NCI-H510A (cell line): ENCODE measurements around the gene ARRDC1.

Experiments
- DNase-seq: peaks from one replicate; lab custom pipeline; 2025; lab: John Stamatoyannopoulos, UW

ARRDC1 gene

DNA sequence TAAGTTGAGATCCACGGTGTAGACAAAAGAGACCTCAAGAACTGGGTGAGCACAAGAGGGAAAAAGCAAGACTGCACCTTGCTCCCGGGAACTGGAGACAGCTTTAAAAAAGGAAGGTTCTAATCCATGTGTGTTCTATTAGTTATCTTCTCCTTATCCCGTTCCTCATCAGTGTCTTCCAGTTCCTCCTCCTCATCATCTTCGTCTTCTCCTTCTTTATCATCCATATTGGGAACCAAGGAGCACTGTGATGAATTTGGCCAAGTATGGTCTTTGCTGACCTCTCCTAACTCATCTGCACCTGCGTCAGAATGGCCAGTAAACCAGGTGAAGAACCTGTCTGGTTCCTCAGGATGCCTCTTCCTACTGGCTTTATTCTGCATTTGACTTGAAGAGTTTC, 35.4 kb downstream of the ARRDC1 start:
- no peak for DNase-seq

DNA sequence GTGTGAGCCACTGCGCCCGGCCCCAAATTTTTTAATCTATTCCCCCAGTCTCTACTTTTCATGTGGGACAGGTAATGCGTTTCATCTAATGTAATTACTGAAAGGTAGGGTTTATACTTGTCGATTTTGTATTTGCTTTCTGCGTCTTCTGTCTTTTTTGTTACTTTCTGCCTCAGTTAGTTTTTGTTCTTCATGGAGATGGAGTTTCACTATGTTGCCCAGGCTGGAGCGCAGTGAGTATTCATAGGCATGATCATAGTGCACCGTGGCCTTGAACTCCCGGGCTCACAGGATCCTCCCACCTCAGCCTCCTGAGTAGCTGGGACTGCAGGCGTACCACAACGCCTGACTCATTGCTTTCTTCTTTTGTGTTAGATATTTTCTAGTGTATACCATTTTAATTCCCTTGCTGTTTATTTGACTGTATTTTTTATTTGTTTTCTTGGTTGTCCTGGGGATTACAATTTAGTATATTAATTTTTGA, 36.7 kb downstream of the ARRDC1 start:
- DNase-seq = no peak

DNA sequence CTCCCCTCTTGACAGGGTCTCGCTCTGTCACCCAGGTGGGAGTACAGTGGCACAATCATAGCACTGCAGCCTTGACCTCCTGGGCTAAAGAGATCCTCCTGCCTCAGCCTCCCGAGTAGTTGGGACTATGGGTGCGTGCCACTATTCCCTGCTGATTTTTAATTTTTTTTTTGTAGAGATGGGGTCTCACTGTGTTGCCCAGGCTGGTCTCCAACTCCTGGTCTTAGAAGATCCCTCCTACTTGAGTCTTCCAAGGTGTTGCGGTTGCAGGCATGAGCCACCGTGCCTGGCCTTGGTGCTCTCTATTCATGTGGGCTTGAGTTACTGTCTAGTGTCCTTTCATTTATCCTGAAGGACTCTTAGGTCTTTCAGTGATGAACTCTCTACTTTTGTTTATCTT, 37.4 kb downstream of the ARRDC1 start:
- no peak for DNase-seq

DNA sequence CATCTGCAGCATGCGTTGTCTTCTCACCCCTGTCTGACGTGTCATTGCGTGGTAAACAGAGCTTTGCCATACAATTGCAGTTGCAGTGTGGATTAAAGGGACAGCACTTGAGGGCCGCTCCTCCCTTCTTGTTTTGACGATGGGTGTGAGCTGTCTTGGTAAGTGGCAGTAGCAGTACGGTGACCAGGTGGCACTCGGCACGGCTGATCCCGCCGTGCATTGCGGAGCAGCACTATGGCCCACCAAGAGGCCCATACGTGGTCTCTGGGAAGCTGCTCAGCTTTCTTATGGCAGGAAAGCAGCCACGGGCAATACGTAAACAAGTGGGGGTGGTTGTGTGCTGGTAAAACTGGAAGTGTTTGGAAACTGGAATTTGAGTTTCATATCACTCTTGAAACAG, 38.4 kb downstream of the ARRDC1 start:
- DNase-seq = no peak

DNA sequence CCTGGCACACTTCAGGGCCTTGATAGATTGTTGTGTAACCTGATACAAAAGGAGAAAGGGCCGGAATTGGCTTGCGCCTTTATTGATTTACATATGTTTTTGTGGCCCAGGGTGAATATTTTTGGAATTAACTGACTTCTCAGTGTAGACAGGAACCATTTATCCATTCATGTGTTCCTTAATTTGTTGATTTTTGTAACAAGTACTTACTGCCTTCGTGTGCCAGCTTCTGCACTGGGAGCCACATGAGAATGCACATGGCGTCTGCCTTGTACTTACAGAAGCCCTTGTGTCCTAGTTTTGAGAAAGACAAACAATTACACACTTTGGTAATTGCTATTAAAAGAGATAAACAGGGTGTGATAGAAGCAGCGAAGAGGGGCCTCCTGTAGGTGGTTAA, 39.7 kb downstream of the ARRDC1 start:
- no peak for DNase-seq

DNA sequence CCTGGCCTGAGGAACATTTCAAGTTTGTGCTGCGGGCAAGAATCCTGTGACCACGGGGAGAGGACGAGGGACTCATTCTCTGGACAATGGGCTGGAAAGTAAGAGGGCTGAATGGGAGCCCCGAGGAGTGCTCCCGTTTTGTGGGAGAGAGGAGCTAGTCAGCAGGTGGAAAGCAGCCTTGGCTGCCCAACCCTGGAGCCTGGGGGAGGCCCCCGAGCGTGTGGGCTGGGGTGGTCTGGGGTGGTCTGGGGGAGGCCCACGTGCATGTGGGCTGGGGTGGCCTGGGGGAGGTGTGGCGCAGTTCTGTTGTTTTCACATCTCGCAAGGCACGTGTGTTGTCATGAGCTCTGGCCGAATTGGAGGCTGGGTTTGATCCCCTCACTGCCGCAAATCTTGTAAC, 40.9 kb downstream of the ARRDC1 start:
- no peak for DNase-seq

DNA sequence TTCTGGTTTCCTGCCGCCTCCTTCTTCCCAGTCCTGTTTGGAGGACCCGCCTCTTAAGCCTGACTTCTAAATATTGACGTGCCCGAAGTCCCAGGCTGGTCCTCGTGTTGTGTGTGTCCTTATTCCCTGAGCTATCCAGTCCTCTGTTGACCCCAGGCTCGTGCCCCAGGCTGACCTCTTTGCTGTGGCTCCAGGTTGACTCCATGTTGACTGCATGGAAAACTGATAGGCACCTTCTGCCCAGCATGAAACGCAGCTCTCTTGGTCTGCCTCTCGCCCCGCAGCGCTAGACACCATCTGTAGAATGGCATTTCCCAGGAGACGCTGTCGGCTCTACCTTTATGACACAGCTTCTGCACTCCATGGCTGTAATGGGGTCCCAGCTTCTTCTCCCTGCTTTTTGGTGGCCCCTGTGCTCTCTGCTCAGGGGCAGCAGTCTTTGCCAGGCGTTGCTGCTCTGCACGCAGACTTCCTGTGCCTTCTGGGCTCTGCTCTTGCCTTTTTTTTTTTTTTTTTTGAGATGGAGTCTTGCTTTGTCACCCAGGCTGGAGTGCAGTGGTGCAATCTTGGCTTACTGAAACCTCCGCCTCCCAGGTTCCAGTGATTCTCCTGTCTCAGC, 41.7 kb downstream of the ARRDC1 start:
- no peak for DNase-seq

DNA sequence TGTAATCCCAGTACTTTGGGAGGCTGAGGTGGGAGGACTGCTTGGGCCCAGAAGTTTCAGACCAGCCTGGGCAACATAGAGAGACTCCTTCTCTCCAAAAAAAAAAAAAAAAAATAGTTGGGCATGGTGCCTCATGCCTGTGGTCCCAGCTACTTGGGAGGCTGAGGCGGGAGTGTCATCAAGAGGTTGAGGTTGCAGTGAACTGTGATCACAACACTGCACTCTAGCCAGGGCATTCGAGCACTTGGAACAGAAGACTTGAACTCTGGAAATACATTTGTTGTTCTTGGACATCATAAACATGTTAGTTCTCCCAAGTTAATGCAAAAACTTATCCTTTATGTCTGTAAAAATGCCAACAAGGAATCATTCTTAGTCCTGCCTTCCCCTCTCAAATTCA, 42.9 kb downstream of the ARRDC1 start:
- no peak for DNase-seq

DNA sequence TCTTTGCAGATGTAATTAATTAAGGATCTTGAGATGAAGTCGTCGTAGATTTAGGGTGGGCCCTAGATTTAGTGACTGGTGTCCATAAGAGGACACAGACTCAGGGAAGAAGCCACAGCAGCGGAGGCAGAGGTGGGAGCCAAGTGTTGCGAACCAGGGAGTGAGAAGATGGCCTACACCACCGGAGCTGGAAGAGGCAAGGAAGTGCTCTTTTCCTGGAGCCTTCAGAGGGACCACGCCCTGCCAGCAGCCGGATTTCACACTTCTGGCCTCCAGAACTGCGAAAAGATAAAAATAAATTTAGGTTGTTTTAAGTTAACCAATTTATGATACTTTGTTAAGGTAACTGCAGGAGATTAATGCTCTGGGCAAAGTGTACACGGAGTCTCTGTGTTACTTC, 44.1 kb downstream of the ARRDC1 start:
- DNase-seq = no peak

DNA sequence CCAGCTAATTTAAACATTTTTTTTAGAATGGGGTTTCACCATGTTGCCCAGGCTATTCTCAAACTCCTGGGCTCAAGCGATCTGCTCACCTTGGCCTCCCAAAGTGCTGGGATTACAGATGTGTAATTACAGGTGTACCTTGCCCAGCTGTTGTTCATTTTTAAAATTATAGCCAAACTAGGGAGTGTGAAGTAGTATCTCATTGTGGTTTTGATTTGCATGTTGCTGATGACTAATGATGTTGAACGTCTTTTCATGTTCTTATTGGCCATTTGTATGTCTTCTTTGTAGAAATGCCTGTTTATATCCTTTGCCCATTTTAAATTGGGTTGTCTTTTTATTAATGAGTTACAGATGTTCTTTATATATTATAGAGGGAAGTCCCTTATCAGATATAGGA, 44.8 kb downstream of the ARRDC1 start:
- DNase-seq = no peak

DNA sequence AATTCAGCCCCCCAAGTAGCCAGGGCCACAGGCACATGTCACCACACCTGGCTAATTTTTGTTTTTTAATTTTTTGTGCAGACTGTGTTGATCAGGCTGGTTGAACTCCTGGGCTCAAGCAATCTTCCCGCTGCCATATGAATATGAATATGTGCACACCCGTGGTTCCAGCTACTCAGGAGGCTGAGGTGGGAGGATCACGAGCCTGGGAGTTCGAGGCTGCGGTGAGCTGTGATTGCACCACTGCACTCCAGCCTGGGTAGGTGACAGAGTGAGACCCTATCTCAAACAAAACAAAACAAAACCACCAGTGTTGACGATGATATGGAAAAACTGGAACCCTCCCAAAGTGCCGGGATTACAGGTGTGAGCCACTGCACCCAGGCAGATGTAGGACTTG, 45.3 kb downstream of the ARRDC1 start:
- no peak for DNase-seq

DNA sequence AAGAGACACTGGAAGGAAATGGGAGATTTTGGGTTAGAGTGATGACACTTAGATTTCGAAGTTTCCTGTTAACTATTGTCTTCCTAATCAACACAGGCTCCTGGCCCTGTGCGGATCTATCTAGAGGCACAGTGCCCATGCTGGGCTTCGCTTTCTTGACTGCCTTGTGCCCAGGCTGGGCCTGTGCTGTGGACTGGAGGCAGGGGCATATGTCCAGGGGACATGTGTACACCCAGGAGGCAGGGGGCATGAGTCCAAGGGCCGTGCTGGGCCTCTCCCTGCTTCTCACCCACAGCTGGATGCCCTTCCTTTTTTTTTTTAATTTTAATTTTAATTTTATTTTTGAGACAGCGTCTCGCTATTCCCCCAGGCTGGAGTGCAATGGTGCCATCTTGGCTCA, 50.9 kb downstream of the ARRDC1 start:
- DNase-seq = no peak

DNA sequence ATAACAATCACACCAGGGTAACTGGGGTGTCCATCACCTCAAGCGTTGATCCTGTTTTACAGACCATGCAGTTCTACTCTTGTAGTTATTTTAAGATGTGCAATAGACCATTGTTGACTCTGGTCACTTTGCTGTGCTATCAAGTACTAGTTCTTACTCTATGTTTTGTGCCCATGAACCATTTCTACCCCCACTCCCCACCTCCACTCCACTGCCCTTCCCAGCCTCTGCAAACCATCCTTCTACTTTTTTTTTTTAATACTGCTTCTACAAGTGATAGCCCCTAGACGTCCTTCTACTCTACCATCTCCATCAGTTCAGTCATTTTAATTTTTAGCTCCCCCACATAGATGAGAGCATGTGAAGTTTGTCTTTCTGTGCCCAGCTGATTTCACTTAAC, 52.1 kb downstream of the ARRDC1 start:
- DNase-seq = no peak

DNA sequence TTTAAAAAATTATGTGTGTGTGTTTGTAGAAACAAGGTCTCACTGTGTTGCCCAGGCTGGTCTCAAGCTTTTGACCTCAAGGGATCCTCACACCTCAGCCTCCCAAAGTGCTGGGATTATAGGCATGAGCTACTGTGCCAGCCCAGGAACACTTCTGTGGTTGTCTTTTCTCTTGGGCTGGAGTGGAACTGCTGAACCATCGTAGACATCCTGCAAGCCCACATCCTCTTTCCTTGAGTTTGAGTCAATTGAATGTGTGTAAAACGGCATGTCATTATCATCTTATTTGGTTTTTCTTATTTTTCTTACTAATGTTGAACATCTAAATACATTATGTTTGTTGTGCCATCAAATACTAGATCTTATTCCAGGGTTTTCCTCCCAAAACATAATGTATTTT, 53.3 kb downstream of the ARRDC1 start:
- DNase-seq = no peak

DNA sequence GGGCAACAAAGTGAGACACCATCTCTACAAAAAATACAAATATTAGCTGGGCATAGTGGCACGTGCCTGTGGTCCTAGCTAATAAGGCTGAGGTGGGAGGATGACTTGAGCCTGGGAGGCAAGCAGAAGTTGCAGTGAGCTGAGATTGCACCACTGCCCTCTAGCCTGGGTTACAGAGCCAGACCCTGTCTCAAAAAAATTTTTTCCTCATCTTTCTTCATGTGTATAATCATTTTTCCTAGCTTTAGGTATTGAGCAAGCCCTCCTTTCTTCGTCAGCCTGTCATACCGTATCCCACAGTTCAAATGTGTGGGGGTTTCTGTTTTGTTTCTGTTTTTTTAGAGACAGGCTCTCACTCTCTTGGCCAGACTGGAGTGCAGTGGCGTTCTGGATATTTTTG, 54.7 kb downstream of the ARRDC1 start:
- DNase-seq = no peak

DNA sequence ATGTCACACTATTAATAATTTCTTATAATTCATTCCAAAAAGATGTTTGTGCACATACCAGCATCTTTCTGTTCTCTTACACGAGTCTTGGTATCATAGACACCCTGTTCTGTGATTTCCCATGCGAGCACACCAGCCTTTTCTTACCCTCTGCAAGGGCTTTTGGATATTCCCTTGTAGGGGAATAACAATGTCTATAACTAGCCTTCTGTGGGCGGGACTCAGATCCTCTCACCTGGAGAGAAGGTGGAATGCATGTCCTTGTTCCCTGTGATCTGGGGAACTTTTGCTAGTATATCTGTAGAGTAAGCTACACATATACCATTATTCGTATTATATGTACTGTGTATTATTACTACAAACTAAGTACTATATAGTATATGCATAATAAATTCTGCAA, 58.1 kb downstream of the ARRDC1 start:
- no peak for DNase-seq

DNA sequence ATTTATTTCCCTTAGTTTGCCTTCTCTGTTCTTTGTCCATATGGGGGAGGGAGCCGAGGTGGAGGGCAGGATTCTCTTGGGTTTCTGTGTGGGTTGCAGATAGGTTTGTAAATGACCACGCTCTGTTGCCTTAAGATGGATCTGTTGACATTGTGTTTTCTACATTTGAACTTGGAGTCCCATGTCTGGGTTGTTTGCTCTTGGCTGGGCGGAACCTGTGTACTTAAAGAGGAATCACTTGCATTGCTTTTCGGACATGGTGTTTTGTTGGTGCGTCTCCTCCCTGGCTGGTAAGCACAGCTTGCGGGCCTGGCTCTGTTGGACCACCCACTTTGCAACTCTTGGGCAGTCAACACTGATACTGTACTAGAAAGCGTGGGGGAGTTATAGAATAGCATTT, 59.2 kb downstream of the ARRDC1 start:
- peak; percentile 51 for DNase-seq
